GM18499 (cell line): ENCODE measurements around the gene COL5A2.
A peak's percentile ranks its signal among the peaks of the same experiment; 100 is the strongest.

Experiments used
- ATAC-seq: cut with Tn5 transposase; IDR thresholded peaks from one replicate; pipeline ENCODE4 v1.9.1; 2021; ENCODE audit warnings: moderate number of reproducible peaks; ENCODE audit not compliant: insufficient read depth, unreplicated experiment

The COL5A2 gene

DNA sequence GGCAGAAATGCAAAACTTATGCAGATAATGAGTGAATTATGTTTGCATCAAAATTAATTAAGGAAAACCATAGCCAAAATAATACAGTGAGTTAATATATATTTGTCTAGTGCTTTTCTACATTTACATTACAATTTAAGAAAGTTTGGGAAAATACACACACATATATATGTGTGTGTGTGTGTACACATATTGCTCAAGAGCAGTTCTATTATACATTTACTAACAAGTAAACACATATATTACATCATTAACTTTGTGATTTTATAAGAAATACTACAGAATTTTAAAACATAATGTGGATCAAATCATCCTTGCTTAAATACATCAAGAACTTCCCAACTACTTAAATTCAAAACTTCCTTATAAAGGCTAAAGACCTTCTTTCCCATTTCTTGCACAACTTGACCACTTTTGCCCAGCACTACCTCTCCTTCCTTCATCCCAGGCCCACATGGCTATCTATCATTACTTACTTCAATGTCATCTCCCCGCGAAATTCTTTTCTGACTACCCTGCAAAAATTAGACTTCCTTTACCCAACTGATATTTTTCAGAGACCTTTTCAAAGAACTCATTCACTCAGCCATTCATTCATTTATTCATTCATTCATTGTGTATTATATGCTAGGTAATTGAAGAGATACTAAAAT, 68.4 kb downstream of the COL5A2 start:
- no peak for ATAC-seq

DNA sequence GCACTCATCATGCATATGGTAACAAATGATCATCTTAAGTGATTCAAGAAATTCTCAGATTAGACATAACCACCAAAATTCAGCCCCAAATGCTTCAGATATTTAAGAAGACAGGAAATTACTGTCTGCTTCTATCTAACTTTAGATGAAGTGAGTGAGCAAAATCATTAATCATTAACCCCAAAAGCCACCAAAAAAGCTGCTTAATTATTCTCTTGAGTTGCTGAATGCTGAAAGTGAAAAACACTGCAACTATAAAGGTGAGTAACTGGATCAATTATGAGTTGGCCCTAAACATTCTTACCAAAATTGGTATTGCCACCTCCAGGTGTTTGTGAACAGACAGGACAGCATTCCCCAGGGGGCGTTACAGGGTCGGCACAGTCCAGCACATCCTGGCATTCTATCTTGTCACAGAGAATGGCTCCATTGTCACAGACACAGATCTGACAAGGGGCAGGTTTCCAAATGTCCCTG, 69.6 kb downstream of the COL5A2 start:
- peak; percentile 84 for ATAC-seq

DNA sequence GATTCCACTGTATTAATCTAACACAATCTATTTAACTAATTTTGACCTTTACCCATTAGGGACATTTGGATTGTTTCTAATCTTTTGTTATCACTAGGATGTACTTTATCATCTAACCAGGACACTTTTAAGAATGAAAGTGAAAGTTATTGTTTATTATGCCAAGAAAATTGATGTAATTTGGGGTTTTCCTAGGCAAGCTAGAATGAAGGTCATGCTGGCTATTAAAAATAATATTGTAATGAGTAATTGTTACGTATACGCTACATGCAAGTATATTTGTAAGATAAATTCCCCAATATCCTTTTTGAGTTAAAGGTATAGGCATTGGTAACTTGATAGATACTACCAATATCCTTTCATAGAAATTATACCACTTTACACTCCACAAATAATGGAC, 74.6 kb downstream of the COL5A2 start:
- ATAC-seq, result no peak

DNA sequence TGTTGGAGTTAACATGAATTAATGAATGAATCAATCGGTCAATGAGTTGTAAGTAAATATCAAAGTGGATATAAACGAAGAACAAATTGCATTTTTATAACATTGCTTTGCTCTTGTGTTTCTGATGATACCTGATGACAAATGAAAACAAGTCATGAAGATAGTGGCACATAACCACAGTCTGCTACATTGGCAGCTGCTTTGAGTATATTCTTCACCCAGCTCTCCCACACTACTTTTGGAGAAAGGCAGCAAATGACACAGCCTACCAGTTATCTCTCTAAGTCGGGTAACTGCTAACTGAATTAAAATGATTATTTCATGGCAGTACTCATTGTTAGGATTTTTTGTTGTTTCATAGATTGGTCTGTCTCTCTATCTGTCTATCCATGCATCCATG, 76.8 kb downstream of the COL5A2 start:
- no peak for ATAC-seq

DNA sequence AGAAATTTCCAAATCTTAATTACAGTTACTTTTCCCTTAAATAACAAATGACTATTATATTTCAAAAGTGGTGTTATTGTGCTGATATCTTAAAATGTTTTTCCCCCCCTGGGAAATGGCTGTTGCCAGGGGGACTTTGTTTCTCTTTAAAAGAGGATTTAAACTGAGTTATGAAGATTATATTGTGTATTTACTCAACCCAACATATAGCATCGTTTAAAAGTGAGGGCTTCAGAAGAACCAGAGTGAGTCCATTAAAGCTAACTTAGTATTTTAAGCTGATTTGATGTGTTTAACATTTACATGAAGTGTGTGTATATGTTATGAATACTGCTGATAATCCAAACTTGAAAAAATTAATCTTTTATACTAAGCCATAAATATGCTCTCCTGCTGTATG, 81.6 kb downstream of the COL5A2 start:
- no peak for ATAC-seq

DNA sequence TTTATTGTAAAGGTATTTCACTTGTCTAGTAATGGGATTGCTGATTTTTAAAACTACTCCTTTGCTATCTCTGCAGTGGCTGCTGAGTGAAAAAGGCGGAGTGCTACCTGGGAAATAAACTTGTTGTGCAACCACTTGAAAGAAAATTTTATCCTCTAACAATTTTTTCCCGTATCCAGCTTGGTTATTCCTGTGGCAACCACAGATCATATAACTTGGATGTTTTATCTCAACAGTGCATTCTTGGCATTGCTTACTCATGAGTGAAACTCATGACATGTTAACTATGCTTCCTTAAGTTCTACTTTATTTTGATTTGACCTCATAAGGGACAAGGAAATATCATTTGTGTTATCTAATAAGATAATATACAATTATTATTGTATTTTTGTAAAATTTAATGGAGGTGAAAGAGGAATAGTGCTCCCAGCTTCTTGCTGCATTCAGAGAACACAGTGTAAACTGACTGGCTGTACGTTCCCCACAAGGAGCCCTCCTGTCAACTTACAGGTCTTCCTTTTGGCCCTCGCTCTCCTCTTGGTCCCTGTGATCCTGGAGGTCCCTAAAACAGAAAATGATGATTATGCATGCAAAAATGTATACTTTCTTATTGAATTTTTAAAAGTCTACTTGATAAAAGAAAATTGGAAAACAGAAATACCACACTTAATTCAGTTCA, 82.7 kb downstream of the COL5A2 start:
- ATAC-seq, result no peak

DNA sequence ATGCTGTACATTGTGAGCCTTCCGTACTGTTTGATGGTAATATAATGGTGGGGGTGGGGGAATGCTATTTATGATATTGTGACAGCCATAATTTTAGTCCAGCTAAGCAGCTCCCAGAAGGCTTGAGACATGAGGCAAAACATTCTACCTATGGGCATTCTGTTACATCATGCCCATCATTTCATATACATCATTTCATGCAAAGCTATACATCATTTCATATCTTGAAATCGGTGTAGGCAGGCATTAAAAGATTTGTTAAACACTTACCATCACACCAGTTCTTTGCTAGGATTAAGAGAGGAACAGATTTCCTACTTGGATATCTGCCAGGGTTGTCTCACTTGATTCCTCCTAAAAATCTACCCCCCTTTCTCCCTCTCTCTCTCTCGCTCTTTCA, 84.5 kb downstream of the COL5A2 start:
- no peak for ATAC-seq

DNA sequence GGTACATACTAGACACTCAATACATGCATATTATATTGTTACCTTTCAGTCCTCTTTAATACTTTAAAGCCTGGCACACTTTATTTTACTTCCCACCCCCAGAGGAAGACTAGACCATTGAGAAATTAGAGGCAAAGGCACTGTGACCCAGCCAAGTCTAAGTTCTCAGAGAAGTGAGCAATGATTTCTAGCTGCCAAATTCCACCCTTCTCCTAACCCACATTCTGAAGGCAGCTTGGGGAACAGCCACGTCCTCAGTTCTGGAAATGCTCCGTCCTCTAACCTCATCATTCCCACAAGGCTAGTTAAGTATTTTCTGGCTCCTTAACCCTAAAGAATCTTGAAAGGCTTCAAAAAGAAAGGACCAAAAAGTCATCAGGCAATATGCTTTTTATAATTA, 86.6 kb downstream of the COL5A2 start:
- no peak for ATAC-seq

DNA sequence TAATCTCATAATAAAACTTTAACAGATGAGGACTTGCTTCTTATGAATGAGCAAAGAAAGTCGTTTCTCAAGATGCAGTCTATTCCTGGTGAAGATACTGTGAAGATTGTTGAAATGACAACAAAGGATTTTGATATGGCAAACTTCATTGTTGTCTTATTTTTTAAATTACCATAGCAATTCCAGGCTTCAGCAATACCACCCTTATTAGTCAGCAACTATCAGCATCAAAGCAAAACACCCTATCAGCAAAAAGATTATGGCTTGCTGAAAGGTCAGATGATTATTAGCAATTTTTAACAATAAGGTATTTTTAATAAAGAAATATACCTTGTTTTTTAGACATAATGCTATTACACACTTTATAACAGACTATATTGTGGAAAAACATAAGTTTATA, 88.3 kb downstream of the COL5A2 start:
- ATAC-seq, result no peak

DNA sequence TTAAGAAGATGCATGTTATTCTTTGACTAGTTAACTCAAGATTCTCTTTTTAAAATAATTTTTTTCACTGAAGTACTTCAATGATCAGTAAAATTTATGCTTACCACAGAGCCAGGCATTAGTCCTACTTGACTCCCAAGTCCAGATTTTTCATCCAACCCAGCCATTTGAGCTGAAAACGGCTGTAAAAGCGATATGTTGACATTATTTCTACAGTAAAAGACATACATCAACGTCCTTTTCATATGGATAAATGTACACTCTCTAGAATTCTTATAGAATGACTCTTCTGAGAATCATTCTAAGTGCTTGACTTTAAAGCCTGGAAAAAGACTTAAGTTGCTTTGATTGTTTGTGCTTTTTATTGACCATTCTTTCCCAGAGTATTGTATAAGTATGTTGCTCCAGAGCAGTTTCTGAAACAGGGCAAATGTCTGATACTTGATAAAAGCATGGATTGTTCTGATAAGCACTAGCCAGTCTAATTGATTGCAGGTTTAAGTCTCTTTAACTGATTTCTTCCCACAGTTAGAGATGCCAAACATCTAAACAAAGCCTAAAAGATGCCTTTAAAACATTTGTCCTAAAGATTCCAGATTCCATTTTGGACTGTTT, 90.9 kb downstream of the COL5A2 start:
- ATAC-seq, result no peak

DNA sequence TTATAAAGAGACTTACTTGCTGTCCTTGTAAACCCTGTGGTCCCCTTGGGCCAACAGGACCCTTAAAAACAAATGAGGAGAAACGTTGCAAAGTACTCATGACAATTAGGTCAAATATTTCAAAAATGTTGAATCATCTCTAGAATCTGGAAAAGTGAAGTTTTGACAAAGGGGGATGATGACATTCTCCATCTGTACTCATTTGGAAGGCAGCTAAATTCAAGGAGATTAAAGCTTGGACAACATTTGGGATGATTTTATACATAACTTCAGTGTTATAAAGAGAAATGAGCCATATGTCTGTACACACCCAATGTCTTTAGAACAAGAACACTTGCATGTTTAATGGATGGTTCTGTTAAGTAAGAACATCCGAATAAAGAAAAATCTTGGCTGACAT, 92.9 kb downstream of the COL5A2 start:
- no peak for ATAC-seq

DNA sequence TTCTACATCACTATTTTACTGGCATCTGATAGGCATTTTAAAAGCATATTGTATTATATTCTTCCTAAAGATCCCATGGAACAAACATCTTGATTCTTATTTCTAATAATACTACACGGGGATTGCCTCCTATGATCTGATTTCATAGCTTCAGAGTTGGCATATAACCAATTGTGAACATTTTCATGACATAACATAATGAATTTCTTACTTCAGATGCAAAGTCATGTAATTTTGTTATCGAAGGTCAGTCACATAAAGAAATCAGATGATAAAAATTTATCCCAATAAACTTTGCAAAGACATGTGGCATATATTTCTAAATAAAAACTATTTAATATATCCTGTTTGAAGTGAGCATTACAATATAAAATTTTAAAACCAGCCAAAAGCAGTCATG, 93.3 kb downstream of the COL5A2 start:
- ATAC-seq, result no peak

DNA sequence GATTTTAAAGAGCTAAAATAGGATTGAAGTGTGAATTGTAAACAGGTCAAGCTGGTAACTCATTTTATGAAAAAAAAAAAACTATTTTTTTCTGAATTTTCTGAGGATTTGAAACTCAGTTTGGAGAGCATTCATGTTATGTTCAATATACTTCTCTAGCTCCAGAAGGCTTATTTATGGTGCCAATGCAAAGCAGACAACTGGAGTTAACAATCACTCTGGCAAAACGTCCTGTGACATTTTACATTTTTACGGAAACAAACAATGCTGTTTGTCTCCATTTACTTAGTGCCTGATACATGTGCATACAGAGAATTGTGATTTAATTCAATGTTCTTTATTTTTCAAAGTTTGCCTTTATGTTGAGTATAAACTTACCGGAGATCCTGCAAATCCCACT, 96.0 kb downstream of the COL5A2 start:
- no peak for ATAC-seq

DNA sequence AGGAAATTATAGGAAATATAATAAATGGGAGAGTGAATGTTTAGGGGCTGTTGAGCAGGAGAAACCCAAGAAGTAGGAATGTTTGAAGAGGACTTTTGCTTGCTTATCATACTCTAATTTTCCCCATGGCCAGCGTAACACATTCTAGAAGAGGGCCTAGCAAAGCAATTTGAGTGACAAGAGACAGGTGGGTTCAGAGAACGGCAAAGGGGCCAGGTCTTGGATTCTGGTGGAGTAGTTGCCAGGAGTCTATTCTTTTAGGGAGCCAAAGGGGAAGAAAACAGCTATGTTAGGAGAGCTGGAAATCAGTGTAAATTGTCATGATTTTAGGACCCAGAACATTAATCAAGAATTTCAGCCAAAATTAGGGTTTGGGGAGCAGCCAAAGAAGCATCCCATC, 96.5 kb downstream of the COL5A2 start:
- ATAC-seq, result no peak

DNA sequence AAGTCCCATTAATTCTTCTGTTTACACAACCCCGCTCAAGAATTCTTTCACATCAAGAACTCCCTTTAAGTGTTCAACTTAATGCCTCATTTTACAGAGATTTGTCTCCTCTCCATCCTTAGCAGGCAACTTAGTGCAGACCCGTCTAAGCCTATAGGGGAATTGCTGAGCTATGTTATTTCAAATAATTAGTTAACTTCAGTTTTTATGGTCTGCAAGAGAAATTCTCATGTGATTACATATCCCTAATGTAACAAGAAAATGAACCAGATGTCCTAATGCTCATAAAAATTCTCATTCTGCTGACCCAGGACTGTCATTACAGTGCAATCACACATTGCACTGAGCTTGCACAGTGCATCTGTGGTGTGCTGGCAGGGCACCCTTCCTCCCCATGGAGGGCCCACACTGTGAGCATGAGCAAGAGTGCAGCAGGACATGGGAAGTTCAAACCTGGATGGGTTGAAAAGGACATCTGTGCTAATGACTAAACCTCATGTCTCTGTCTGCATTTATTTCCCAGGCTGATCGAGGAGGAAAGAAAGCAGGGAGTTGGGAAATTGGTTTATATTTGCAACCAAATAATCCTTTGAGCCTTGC, 97.1 kb downstream of the COL5A2 start:
- no peak for ATAC-seq

DNA sequence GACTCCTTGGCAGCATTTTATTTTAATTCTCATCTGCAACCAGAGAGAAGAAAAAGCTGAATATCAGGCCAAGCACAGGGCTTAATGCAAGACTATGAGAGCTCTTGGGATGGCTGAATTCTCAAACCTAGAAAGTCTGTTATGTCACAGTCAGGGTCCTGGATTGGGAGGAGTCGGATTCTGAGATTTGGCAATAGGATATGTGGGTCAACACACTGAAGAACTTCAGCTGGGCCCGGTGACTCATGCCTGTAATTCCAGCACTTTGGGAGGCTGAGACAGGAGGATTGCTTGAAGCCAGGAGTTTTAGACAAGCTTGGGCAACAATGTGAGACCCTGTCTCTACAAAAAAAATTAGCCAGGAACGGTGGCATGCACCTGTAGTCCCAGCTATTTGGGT, 103.0 kb downstream of the COL5A2 start:
- no peak for ATAC-seq

DNA sequence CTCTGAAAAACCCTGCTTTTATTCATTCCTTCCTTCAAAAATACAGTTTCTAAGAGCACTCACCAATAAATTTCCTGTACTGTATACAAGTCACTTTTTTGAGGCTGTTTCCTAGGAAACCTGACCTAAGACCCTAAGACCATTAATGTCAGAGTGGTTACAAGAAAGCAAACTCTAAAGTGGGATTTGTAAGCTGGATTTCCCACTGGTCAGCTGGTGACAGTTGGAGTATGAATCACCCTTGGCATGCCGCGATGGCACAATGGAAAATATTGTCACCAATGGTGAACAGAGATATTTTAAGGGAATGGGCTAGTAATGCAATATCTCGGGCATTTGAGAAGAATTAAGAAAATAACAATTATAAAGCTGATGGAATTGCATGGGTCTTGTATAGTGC, 103.4 kb downstream of the COL5A2 start:
- no peak for ATAC-seq

DNA sequence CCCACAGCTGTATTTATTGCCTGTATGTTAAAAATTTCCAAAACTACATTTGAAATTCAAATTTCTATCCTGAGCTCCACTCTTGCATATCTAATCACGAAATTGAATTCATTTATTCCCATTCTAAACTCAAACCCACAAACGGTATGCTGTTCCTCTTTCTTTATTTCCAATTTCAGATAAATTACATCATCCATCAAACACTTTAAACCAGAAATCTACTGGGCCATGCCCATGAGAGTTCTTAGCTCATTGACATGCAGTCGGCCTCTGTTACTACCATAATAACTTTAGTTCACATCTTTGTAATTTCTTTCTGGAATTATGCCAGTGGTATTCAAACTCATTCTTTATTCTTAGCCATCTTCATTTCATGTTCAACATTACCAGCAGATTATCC, 105.1 kb downstream of the COL5A2 start:
- no peak for ATAC-seq

DNA sequence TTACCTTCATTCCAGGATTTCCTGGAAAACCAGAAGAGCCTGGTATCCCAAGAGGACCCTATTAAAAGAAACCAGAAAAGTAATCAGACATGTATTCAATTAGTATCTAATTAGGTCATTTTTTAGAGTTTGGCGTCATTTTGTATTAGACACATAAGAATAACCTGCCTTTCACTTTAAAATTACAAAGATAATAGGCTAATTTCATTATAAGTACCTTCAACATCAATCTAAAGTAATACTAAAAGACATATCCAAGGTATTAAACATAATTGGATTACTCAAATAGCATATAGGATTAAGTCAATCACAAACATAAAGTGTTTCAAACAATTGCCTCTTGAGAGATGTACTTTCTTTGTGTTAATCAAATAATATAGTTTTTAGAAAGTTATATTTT, 107.5 kb downstream of the COL5A2 start:
- ATAC-seq, result no peak

DNA sequence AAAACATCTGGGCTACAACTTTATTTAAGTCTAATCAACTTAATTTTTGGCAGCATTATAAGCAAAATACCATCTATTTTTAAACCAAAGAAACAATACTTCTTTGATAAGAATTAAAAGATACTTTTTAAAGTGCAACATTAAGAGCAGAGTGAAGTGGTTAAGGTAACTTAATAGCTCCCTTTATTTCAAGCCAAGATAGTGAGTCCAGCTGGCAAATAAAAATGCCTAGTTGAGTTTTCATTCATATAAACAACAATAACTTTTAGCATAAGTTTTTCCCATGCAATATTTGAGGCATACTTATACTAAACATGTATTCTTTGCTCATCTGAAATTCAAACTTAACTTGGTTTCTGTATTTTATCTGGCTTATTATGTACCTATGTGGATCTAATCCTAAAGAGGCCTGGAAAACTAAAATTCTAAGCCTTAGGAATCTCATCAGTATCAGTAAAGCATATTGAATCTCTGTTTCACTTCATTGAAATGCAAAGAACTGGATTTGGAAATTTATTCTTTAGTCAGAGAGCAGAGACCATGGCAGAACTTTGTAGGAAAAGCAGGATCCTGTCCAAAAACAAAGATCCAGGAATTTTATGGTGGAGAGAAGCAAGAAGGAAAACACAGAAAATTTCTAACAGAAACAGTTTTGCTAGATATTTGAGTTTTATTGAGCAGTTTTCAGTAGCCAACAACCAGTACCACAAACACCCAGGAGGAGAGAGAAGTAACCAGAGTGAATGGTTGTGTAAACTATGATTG, 109.5 kb downstream of the COL5A2 start:
- no peak for ATAC-seq

DNA sequence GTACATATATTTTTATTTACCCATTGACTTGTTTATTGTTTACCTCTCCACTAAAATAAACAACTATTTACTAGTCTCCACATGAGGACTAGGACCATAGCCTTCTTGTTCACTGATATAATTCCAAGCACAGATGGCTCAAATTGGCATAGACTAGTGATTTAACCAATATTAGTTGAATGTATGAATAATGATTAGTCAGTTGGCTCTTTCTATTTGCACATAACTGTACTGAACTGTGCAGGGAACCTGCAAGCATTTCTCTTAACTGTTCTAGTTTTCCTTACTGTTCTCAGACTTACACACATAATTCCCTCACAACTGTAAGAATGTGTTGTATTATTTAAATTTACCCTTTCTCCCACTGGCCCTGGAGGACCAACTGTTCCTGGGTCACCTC, 113.5 kb downstream of the COL5A2 start:
- ATAC-seq, result no peak
